ENCODE results near the gene AGXT2.

Gene AGXT2

DNA sequence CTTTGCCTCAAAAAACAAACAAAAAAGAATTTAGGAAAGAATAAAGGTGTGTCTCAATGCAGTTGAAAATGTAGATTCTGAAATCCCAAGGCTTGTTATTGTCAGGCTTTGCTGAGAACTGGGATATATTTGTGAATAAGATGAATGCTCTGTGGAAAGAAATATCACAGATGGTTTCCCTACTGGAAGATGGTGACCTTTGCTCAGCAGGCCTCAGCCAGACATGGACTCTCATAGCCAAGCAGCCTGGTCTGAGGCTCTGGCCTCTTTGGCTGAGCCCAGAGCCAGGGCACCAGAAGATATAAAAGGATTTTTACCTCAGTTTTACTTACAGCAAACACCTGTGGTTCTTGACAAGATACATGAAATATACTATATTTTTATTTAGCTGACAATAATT is 37.1 kb downstream of the AGXT2 start:
- Mint-ChIP-seq H3K4me1 (no peaks in the 10 kb centered on the region), H3K27ac (no peak overlapping the region), H3K36me3 (no peaks in the 10 kb centered on the region), H3K9me3 (no peaks in the 10 kb centered on the region), H3K27me3 (peaks cover 29% of the 10 kb centered on the region), H3K4me3 (no peak overlapping the region)
- no peak for ATAC-seq

DNA sequence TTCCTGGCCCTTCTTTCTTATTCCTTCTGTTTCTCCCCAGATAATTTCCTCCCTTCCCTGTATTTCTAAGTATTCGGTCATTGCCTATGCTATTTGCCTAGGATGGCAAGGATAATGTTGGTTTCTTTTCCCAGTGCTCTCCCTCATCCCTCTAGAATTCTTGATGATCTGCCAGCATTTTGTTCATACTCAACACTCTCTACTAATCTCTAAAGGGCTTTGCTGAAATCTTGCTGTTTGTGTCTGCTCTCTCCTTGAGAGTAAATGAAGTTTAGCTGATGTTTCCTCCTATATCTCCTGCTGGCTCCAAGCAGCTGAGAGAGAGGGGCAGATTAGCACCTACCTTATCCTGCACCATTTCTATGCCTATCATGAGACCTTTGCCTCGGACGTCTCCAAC is 38.1 kb downstream of the AGXT2 start:
- Mint-ChIP-seq H3K9me3 (no peaks in the 10 kb centered on the region), H3K4me3 (no peak overlapping the region), H3K4me1 (no peaks in the 10 kb centered on the region), H3K36me3 (no peaks in the 10 kb centered on the region), H3K27me3 (peaks cover 34% of the 10 kb centered on the region), H3K27ac (no peak overlapping the region)
- ATAC-seq = no peak

- H3K27me3 Mint-ChIP-seq = peaks cover 41% of the 10 kb centered on the region
- H3K36me3 Mint-ChIP-seq = no peaks in the 10 kb centered on the region
- H3K27ac Mint-ChIP-seq = no peak overlapping the region
- no peaks in the 10 kb centered on the region for H3K4me1 Mint-ChIP-seq
- H3K9me3 Mint-ChIP-seq = no peaks in the 10 kb centered on the region
- ATAC-seq = no peak
- H3K4me3 Mint-ChIP-seq = no peak overlapping the region
These were observed 38.7 kb downstream of the AGXT2 start for GRCh38 chr5:35009019-35009418.

DNA sequence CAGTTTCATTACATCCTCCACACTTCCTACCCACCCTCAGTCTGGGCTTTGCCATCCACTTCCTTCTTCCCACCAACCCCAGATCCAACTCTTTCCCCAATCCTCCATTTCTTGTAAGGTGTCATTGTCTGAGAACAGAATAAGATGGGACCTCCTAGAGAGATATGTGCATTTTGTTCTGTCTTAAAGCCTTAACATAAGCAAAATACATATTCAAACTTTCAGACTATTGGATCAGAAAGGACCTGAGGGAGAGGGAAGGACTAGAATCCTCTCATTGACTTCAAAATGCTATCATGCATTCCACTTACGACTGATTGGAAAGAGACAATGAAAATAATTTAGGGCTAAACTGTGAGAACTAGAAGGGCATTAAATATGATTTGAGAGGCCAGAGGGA is 43.0 kb downstream of the AGXT2 start:
- Mint-ChIP-seq H3K9me3 (no peaks in the 10 kb centered on the region), H3K36me3 (no peaks in the 10 kb centered on the region), H3K27ac (no peak overlapping the region), H3K4me1 (no peaks in the 10 kb centered on the region), H3K4me3 (no peak overlapping the region), H3K27me3 (peaks cover 46% of the 10 kb centered on the region)
- ATAC-seq = no peak

DNA sequence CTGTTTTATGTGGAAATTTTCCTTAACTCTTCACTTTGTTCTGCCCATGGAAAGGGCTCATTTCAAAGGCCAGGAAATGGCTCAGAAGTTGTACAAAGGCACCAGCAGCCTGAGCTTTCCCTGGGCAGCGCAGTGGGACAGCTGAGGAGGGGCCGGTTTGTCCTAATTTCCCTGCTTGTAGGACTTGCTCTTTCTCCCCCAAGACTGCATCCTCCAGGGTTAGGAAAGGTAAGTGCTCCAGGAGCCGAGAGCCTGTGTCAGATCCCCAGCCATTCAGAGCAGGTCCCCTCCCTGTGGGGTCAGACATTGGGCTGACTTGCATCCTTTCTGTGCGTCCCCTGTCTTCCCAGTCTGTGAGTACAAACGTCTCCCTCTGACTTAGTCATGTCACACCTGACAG is 43.5 kb downstream of the AGXT2 start:
- Mint-ChIP-seq H3K27ac (no peak overlapping the region), H3K27me3 (peaks cover 40% of the 10 kb centered on the region)

DNA sequence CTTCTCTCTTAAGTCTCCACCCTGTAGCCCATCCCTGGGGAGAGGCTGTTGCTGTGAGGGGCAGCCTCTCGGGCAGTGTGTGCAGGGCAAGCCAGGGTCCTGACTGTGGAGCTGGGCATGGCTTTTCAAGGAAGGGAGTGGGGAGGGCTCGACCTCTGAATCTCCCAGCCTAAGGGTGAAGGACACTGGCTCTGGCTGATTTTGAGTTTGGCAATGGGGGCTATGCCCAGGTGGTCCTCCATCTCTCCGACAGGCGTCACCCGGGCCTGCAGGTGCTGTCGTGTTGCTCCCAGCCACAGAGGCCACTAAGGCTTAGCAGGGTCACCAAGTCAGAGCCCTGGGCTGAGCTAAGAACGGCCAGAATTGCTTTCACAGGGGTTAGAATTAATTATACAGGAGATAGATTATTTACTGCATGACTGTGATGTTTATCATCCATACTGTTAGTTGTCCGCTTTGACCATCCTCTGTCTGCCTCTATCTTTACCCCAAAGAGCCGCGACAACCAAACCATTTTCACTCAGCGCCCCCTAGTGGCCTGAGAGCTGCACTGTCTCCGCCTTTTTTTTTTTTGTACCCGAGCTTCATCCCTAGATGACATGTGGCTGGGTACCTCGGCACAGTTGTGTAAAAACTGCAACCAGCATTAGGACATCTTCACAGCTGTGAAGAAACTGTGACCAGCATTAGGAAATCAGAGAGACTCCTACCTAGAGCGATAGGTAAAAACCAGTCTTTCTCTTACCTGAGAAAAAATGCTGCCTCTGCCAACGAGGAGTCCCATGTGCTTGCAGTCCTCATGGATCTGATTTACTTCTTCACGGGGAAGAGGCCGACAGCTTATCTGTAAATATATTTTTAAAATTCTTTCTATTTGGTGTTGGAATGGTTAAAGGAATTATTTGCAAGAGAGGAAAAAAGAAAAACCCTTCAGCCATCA is 44.5 kb downstream of the AGXT2 start:
- peaks cover 32% of the 10 kb centered on the region for H3K27me3 Mint-ChIP-seq
- peak; percentile 67 for ATAC-seq
- no peaks in the 10 kb centered on the region for H3K4me1 Mint-ChIP-seq
- no peak overlapping the region for H3K27ac Mint-ChIP-seq
- H3K9me3 Mint-ChIP-seq = no peaks in the 10 kb centered on the region
- no peaks in the 10 kb centered on the region for H3K36me3 Mint-ChIP-seq
- H3K4me3 Mint-ChIP-seq = no peak overlapping the region

More for the DNA sequence above, 43.5 kb downstream of the AGXT2 start:
- no peaks in the 10 kb centered on the region for H3K4me1 Mint-ChIP-seq
- no peaks in the 10 kb centered on the region for H3K36me3 Mint-ChIP-seq
- H3K9me3 Mint-ChIP-seq = no peaks in the 10 kb centered on the region
- ATAC-seq = no peak
- no peak overlapping the region for H3K4me3 Mint-ChIP-seq

DNA sequence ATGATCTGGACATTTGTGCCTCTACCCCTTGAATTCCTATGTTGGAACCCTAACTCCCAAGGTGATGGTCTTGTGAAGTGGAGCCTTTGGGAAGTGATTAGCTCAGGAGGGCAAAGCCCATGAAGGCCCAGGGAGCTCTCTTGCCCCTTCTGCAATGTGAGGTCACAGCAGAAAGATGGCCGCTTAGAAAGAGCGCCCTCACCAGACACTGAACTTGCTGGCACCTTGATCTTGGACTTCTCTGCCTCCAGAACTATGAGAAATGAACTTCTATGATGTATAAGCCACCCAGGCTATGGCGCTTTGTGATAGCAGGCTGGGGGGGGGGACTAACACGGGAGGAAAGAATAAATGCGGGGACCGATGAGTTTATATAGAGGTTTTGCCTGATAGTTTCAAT is 45.3 kb downstream of the AGXT2 start:
- Mint-ChIP-seq H3K9me3 (no peaks in the 10 kb centered on the region), H3K4me3 (no peak overlapping the region)

GRCh38 chr5:35001842-35002241 is 45.9 kb downstream of the AGXT2 start:
- Mint-ChIP-seq H3K4me1 (no peaks in the 10 kb centered on the region), H3K4me3 (no peak overlapping the region), H3K27me3 (peaks cover 24% of the 10 kb centered on the region), H3K9me3 (no peaks in the 10 kb centered on the region), H3K36me3 (no peaks in the 10 kb centered on the region), H3K27ac (no peak overlapping the region)
- ATAC-seq = no peak

More for the DNA sequence above, 45.3 kb downstream of the AGXT2 start:
- H3K4me1 Mint-ChIP-seq = no peaks in the 10 kb centered on the region
- peaks cover 30% of the 10 kb centered on the region for H3K27me3 Mint-ChIP-seq
- no peak for ATAC-seq
- no peak overlapping the region for H3K27ac Mint-ChIP-seq
- H3K36me3 Mint-ChIP-seq = no peaks in the 10 kb centered on the region

GRCh38 chr5:34998058-34998789 is 49.5 kb downstream of the AGXT2 start:
- H3K27me3 Mint-ChIP-seq = peaks cover 27% of the 10 kb centered on the region
- H3K9me3 Mint-ChIP-seq = no peaks in the 10 kb centered on the region
- no peak for ATAC-seq
- H3K4me3 Mint-ChIP-seq = no peak overlapping the region
- H3K36me3 Mint-ChIP-seq = no peaks in the 10 kb centered on the region
- H3K27ac Mint-ChIP-seq = no peak overlapping the region
- no peaks in the 10 kb centered on the region for H3K4me1 Mint-ChIP-seq

DNA sequence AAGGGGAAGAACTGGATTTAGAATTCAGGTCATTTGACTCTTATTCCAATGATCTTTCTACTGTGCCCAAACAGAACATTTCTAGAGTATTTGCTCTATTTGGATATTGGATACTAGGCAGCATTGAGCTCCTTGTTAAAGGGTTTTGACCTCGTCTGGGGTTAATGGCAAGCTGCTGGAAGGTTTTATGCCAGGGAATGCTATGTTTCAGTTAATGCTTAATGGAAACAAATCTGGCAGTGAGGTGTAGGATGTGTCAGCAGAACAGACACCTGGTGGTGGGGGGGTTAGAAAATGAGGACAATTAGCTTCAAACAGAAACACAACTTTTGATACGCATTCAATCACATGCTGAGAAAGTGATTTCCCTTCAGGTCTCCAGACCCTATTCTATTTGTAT is 51.5 kb downstream of the AGXT2 start:
- ATAC-seq = no peak
- Mint-ChIP-seq H3K27me3 (peaks cover 27% of the 10 kb centered on the region), H3K4me3 (no peak overlapping the region), H3K36me3 (no peaks in the 10 kb centered on the region), H3K27ac (no peak overlapping the region), H3K4me1 (no peaks in the 10 kb centered on the region), H3K9me3 (no peaks in the 10 kb centered on the region)

- Mint-ChIP-seq H3K4me1 (no peaks in the 10 kb centered on the region), H3K4me3 (no peak overlapping the region), H3K9me3 (no peaks in the 10 kb centered on the region), H3K27ac (no peak overlapping the region), H3K27me3 (peaks cover 35% of the 10 kb centered on the region), H3K36me3 (no peaks in the 10 kb centered on the region)
- ATAC-seq = no peak
These were observed 53.8 kb downstream of the AGXT2 start for GRCh38 chr5:34993951-34994350.

DNA sequence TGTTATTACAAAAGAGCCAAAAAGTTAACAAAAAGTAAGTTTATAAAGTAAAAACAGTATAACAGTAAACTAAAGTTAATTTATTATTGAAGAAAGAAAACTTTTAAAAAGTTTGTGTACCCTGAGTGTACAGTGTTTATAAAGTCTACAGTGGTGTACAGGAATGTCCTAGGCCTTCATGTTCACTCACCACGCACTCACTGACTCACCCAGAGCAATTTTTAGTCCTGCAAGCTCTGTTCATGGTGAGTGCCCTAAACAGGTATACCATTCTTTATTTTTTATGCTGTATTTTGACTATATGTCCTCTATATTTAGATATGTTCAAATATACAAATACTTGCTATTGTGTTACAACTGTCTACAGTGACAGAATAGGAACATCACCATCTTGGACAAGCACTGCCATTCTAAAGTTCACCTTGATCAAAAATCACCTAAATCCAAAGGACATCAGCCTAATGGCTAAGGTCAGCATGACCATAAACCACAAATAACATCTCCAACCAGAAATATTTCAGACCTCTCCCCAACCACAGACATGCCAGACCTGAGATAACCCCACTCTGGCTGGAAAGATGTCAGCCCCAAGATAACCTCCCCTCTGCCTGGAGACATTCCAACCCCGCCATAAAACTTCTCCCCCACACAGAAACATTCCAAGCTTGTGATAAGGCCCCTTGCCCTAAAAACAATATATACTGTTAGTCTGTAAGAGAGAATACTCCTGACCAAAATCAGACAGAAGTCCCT is 56.1 kb downstream of the AGXT2 start:
- H3K36me3 Mint-ChIP-seq = peaks cover 9% of the 10 kb centered on the region
- H3K9me3 Mint-ChIP-seq = peaks cover 11% of the 10 kb centered on the region
- ATAC-seq = no peak
- H3K27me3 Mint-ChIP-seq = peaks cover 57% of the 10 kb centered on the region
- no peak overlapping the region for H3K4me3 Mint-ChIP-seq
- no peaks in the 10 kb centered on the region for H3K4me1 Mint-ChIP-seq
- H3K27ac Mint-ChIP-seq = no peak overlapping the region

DNA sequence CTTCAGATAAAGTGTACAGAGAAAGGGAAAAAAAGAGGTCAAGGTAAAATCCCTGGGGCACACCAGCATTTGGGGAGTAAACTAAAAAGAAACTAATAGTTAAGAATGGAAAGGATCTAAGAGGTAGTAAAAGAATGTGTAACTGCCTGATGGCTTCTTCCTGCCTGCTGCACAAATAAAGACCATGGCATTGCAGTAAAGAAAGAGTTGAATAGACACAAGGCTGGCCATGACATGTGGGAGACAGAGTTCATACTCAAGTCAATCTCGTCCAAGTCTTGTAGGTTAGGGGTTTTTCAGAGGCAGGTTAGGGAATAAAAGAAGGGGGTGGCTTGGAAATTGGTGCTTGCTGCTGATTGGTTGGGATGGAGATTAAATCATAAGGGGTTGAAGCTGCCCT is 60.8 kb downstream of the AGXT2 start:
- H3K27ac Mint-ChIP-seq = no peak overlapping the region
- no peak for ATAC-seq

DNA sequence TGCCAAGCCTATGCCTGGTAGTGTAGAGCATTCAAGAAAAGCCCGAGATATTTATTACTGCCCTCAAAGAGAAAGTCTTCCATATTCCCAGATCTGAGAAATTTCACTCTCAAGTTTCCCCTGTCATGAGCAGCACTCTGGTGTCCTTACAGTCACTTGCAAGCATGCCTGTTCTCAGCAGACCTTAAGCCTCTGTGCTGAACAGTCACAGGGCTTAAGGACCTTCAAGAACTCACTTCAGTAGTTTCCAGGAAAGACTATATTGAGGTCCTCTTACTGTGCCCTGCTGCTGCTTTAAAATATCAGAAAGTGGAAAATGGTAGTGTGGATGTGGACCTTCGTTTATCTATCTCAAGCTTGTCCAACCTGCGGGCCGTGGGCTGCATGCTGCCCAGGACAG is 64.9 kb downstream of the AGXT2 start:
- Mint-ChIP-seq H3K9me3 (peaks cover 20% of the 10 kb centered on the region), H3K4me1 (peaks cover 6% of the 10 kb centered on the region), H3K36me3 (peaks cover 16% of the 10 kb centered on the region), H3K27me3 (peaks cover 15% of the 10 kb centered on the region), H3K4me3 (no peak overlapping the region), H3K27ac (no peak overlapping the region)
- no peak for ATAC-seq

More for the DNA sequence above, 60.8 kb downstream of the AGXT2 start:
- H3K9me3 Mint-ChIP-seq = peaks cover 19% of the 10 kb centered on the region
- H3K4me1 Mint-ChIP-seq = no peaks in the 10 kb centered on the region
- peaks cover 37% of the 10 kb centered on the region for H3K27me3 Mint-ChIP-seq
- H3K4me3 Mint-ChIP-seq = no peak overlapping the region
- peaks cover 17% of the 10 kb centered on the region for H3K36me3 Mint-ChIP-seq

GRCh38 chr5:34978681-34979080 is 69.1 kb downstream of the AGXT2 start:
- H3K9me3 Mint-ChIP-seq = peaks cover 6% of the 10 kb centered on the region
- H3K27ac Mint-ChIP-seq = no peak overlapping the region
- H3K27me3 Mint-ChIP-seq = no peaks in the 10 kb centered on the region
- no peak overlapping the region for H3K4me3 Mint-ChIP-seq
- peaks cover 6% of the 10 kb centered on the region for H3K36me3 Mint-ChIP-seq
- peaks cover 8% of the 10 kb centered on the region for H3K4me1 Mint-ChIP-seq
- no peak for ATAC-seq

Data from stimulated activated memory B cell treated with anti-CD40 and anti-IgM and Interleukin-4, amounts not matched to agents 10 μg/mL and 1 μg/mL and 100 μg/mL, for 72 hours (primary cell).